ENCODE data around the gene POR. TPM values are rescaled to one million over a fixed set of nuclear protein-coding genes. Genes with fewer than 3 reads are reported as not detected.
A peak's percentile ranks its signal among the peaks of the same experiment; 100 is the strongest.

Gene POR
- total and polyA plus RNA-seq, 4 donors = 116 to 973 (median 474) TPM

GRCh38 chr7:76009672-76010600, 95.0 kb downstream of the POR start:
- H3K9ac ChIP-seq (ENCODE audit: low read depth in 1 of 2, low read length in 2 of 2) = no peak overlapping the region
- no peak for DNase-seq (ENCODE audit: low spot score)
- H3K27ac ChIP-seq (ENCODE audit: low read depth in 1 of 2, low read length in 2 of 2) = no peak overlapping the region

GRCh38 chr7:76011442-76011861, 96.5 kb downstream of the POR start:
- H3K27me3 ChIP-seq (ENCODE audit: control insufficient read depth in 4 of 4, insufficient read depth in 4 of 4, low read length in 3 of 4) = no peaks in the 10 kb centered on the region
- H3K9me3 ChIP-seq (ENCODE audit: control insufficient read depth in 4 of 4, low read length in 3 of 4) = no peaks in the 10 kb centered on the region
- H3K4me1 ChIP-seq (ENCODE audit: control insufficient read depth in 4 of 4, insufficient read depth in 4 of 4, low read length in 3 of 4) = no peaks in the 10 kb centered on the region
- H3K36me3 ChIP-seq (ENCODE audit: control insufficient read depth in 4 of 4, insufficient read depth in 3 of 4, low read depth in 1 of 4, low read length in 3 of 4) = peaks cover 0 to 10% (median 3%) of the 10 kb centered on the region in 4 donors
- TF ChIP-seq CTCF (IDR thresholded peaks at IDR 0.05; ENCODE audit: low read depth, low read length, missing input control) (no peak), NR2F2 (IDR thresholded peaks at IDR 0.05) (peak; percentile 20), SP1 (IDR thresholded peaks at IDR 0.05) (peak; percentile 10), EGR1 (IDR thresholded peaks at IDR 0.05; ENCODE audit: low read depth in 2 of 2) (no peak)
- H3K9ac ChIP-seq (ENCODE audit: low read depth in 1 of 2, low read length in 2 of 2) = no peak overlapping the region
- no peak overlapping the region for H3K27ac ChIP-seq (ENCODE audit: low read depth in 1 of 2, low read length in 2 of 2)
- 87% methylated on average over 8 of the region's 8 CpGs for WGBS
- H3K4me3 ChIP-seq (ENCODE audit: low read depth in 1 of 3, low read length in 3 of 3) = no peak overlapping the region
- no peak for DNase-seq (ENCODE audit: low spot score)

More at GRCh38 chr7:76009672-76010600, 95.0 kb downstream of the POR start:
- Histone ChIP-seq H3K27me3 (ENCODE audit: control insufficient read depth in 4 of 4, insufficient read depth in 4 of 4, low read length in 3 of 4) (no peaks in the 10 kb centered on the region), H3K4me1 (ENCODE audit: control insufficient read depth in 4 of 4, insufficient read depth in 4 of 4, low read length in 3 of 4) (no peaks in the 10 kb centered on the region), H3K4me3 (ENCODE audit: low read depth in 1 of 3, low read length in 3 of 3) (no peak overlapping the region), H3K9me3 (ENCODE audit: control insufficient read depth in 4 of 4, low read length in 3 of 4) (no peaks in the 10 kb centered on the region), H3K36me3 (ENCODE audit: control insufficient read depth in 4 of 4, insufficient read depth in 3 of 4, low read depth in 1 of 4, low read length in 3 of 4) (peaks cover 0 to 14% (median 6%) of the 10 kb centered on the region in 4 donors)
- TF ChIP-seq TAF1 (conservative IDR thresholded peaks at IDR 0.05) (no peak), REST (IDR thresholded peaks at IDR 0.05) (no peak), EGR1 (IDR thresholded peaks at IDR 0.05; ENCODE audit: low read depth in 2 of 2) (no peak), CTCF (IDR thresholded peaks at IDR 0.05; ENCODE audit: low read depth, low read length, missing input control) (no peak), RXRA (IDR thresholded peaks at IDR 0.05) (no peak), FOXA2 (IDR thresholded peaks at IDR 0.05) (no peak), ATF3 (IDR thresholded peaks at IDR 0.05) (no peak), HNF4A (conservative IDR thresholded peaks at IDR 0.05) (no peak), GABPA (IDR thresholded peaks at IDR 0.05 in 1 of 2, conservative IDR thresholded peaks at IDR 0.05 in 1 of 2) (no peak)
- WGBS = 92% methylated on average over 11 of the region's 11 CpGs

Data from liver (tissue), 9 donors.